ENCODE measurements around the gene CPNE7. TPM values are rescaled to one million over a fixed set of nuclear protein-coding genes. Genes with fewer than 3 reads are reported as not detected.

The CPNE7 gene
- total and polyA plus RNA-seq, 2 of the 13 experiments (the other 11 are each of a cell fraction or from before 2014, with no cell fraction given) = 0.59 TPM; not detected in 1

GRCh38 chr16:89560378-89561141 lies 15.0 kb upstream of the CPNE7 start, which contains the start of gene RPL13 (continued):
- TF ChIP-seq ZNF275 (CRISPR knock-in tag; IDR thresholded peaks at IDR 0.05; ENCODE audit: borderline replicate concordance) (peak; percentile 98), ATM (IDR thresholded peaks at IDR 0.05; ENCODE audit: borderline replicate concordance) (no peak), PRMT3 (CRISPR knock-in tag; IDR thresholded peaks at IDR 0.05; ENCODE audit: borderline replicate concordance, low read depth) (peak; percentile 89; the same call in 1 of the 2 replicates), HBP1 (CRISPR knock-in tag; IDR thresholded peaks at IDR 0.05; ENCODE audit: low read depth) (peak; percentile 20; the same call in 1 of the 2 replicates), SIN3A (IDR thresholded peaks at IDR 0.05; ENCODE audit: borderline replicate concordance, low read depth, low read length) (peak; percentile 86), MZF1 (CRISPR knock-in tag; IDR thresholded peaks at IDR 0.05; ENCODE audit: borderline replicate concordance) (no peak), KLF15 (CRISPR knock-in tag; IDR thresholded peaks at IDR 0.05; ENCODE audit: borderline replicate concordance) (no peak; the same call in none of the 2 replicates), MED13 (CRISPR knock-in tag; IDR thresholded peaks at IDR 0.05) (peak; percentile 67), ZFP91 (CRISPR knock-in tag; IDR thresholded peaks at IDR 0.05; ENCODE audit: borderline replicate concordance) (peak; percentile 96), HOXD1 (CRISPR knock-in tag; IDR thresholded peaks at IDR 0.05) (peak; percentile 68), SALL1 (CRISPR knock-in tag; IDR thresholded peaks at IDR 0.05) (peak; percentile 74), TFDP1 (CRISPR knock-in tag; IDR thresholded peaks at IDR 0.05; ENCODE audit: borderline replicate concordance) (peak; percentile 69; the same call in 1 of the 2 replicates), SMARCC2 (IDR thresholded peaks at IDR 0.05) (no peak), KDM2A (CRISPR knock-in tag; IDR thresholded peaks at IDR 0.05; ENCODE audit: borderline replicate concordance, low read depth) (peak; percentile 97), NKX3-1 (CRISPR knock-in tag; IDR thresholded peaks at IDR 0.05) (0 out of 2 replicates have a peak, but pooled peaks have one; percentile 75), HNF1A (IDR thresholded peaks at IDR 0.05; ENCODE audit: low read depth) (no peak), HNF1A (CRISPR knock-in tag; IDR thresholded peaks at IDR 0.05; ENCODE audit: borderline replicate concordance) (no peak; the same call in 1 of the 2 replicates), TAF15 (IDR thresholded peaks at IDR 0.05; ENCODE audit: low read depth, low read length, poor library complexity, severe bottlenecking) (no peak), TCF7L2 (IDR thresholded peaks at IDR 0.05; ENCODE audit: low read depth, low read length) (no peak)

All from HepG2 (cell line).